HepG2 (cell line): ENCODE results near the gene COPZ1. TPM values are rescaled to one million over a fixed set of nuclear protein-coding genes. Genes with fewer than 3 reads are reported as not detected.

ENCODE experiments used
- ATAC-seq: fragments of 200-7000 bp; cut with Tn5 transposase; 3 replicates; pipeline ENCODE4 v1.9.1; 2020; ENCODE audit warnings: mild to moderate bottlenecking, moderate library complexity
- BruUV-seq: library from RNA; stranded (reverse); fragments of 400-500 nt; replicated peaks from 2 replicates; lab custom pipeline; 2021; lab: Mats Ljungman, UMichigan
- CTCF ChIA-PET: fragments of 300-600 bp; formaldehyde crosslinking; extraction: SDS; loops from one replicate; lab custom pipeline; 2021; ENCODE audit warnings: low total read pairs, inconsistent platforms, low intra/inter-chr PET ratio; lab: Yijun Ruan, JAX
- POLR2A ChIA-PET: fragments of 350-600 bp; sonication (Branson Sonifier 250); formaldehyde crosslinking; loops from one replicate; lab custom pipeline; 2020; ENCODE audit warnings: antibody characterized with exemption, inconsistent platforms; lab: Yijun Ruan, JAX
- DNase-seq: peaks from one replicate; pipeline ENCODE4 v3.0.0-alpha.2; 2015; ENCODE audit warnings: low spot score
- FAIRE-seq: peaks from 3 replicates; lab custom pipeline; 2011; peaks lifted over from hg19 to GRCh38; lab: Jason Lieb, UNC
- H2AFZ ChIP-seq: one replicate; pipeline ENCODE4 v1.6.1; 2011; ENCODE audit warnings: low read length, inconsistent platforms
- H3K27ac ChIP-seq: fragments of 300-600 bp; 3 replicates; pipeline ENCODE4 v1.8.0; 2011; ENCODE audit warnings: mixed run types, mild to moderate bottlenecking, mixed read lengths, low read length, inconsistent platforms; ENCODE audit not compliant: insufficient read depth; ENCODE audit errors: extremely low read length
- H3K27me3 ChIP-seq, 2 experiments: fragments of 200-600 bp in 1 of 2; 2 replicates in 1 of 2; 3 replicates in 1 of 2; pipeline versions ENCODE4 v1.6.0 to v1.8.0; 2011; ENCODE audit warnings: low read length in 2 of 2, mild to moderate bottlenecking in 2 of 2, moderate library complexity in 2 of 2, inconsistent platforms in 1 of 2; ENCODE audit not compliant: insufficient read depth in 2 of 2, control insufficient read depth in 1 of 2
- H3K36me3 ChIP-seq, 2 experiments: fragments of 200-600 bp in 1 of 2; replicated peaks in 1 of 2; 2 replicates in 1 of 2; 3 replicates in 1 of 2; pipeline versions ENCODE4 v1.5.1 to v1.8.0; 2011; ENCODE audit warnings: low read length in 2 of 2, inconsistent platforms in 1 of 2; ENCODE audit not compliant: insufficient read depth in 2 of 2, control insufficient read depth in 1 of 2
- H3K4me1 ChIP-seq: 2 replicates; pipeline ENCODE4 v1.5.1; 2012; ENCODE audit warnings: low read length, inconsistent platforms; ENCODE audit not compliant: insufficient read depth
- H3K4me2 ChIP-seq: 2 replicates; pipeline ENCODE4 v1.6.0; 2011; ENCODE audit warnings: low read depth, low read length, inconsistent platforms
- H3K4me3 ChIP-seq, 3 experiments: fragments of 200-600 bp in 1 of 3; sonication (generic), shearing (Covaris generic) in 1 of 3; replicated peaks in 1 of 3; 2 replicates each; pipeline ENCODE4 v1.5.1; 2011 to 2016; ENCODE audit warnings: low read length in 3 of 3, inconsistent platforms in 2 of 3, low read depth in 2 of 3, mild to moderate bottlenecking in 2 of 3, control low read depth in 1 of 3, mixed read lengths in 1 of 3; ENCODE audit not compliant: insufficient read depth in 1 of 3
- H3K79me2 ChIP-seq: one replicate; pipeline ENCODE4 v1.6.1; 2011; ENCODE audit warnings: low read length, inconsistent platforms; ENCODE audit not compliant: insufficient read depth
- H3K9ac ChIP-seq: 2 replicates; pipeline ENCODE4 v1.6.0; 2011; ENCODE audit warnings: mild to moderate bottlenecking, low read depth, low read length, inconsistent platforms; ENCODE audit not compliant: insufficient read depth
- H3K9me3 ChIP-seq: 2 replicates; pipeline ENCODE4 v1.5.1; 2012; ENCODE audit warnings: mild to moderate bottlenecking, low read length
- H4K20me1 ChIP-seq: 2 replicates; pipeline ENCODE4 v1.6.0; 2011; ENCODE audit warnings: inconsistent platforms, mild to moderate bottlenecking, low read length, moderate library complexity; ENCODE audit not compliant: insufficient read depth
- AGO2 ChIP-seq: fragments of 200-400 bp; formaldehyde crosslinking; optimal IDR thresholded peaks from 2 replicates; pipeline ENCODE3; 2017; ENCODE audit warnings: mild to moderate bottlenecking, low read depth, low read length, moderate library complexity
- DNMT3B ChIP-seq: conservative IDR thresholded peaks from 2 replicates; pipeline ENCODE4 v1.6.1; 2016; ENCODE audit warnings: missing biosample characterization, control low read depth
- HOXA5 ChIP-seq: sonication (generic); formaldehyde crosslinking; IDR thresholded peaks from 2 replicates; pipeline ENCODE4 v1.4.0; 2020; ENCODE audit warnings: missing genetic modification reagents
- IKZF4 ChIP-seq: sonication (generic); formaldehyde crosslinking; IDR thresholded peaks from 2 replicates; pipeline ENCODE4 v1.5.1; 2020; ENCODE audit warnings: borderline replicate concordance, mild to moderate bottlenecking, low read depth, missing genetic modification reagents; ENCODE audit errors: not compliant biosample characterization
- LRRFIP1 ChIP-seq: sonication (generic); formaldehyde crosslinking; conservative IDR thresholded peaks from 2 replicates; pipeline ENCODE4 v1.4.0; 2020; ENCODE audit warnings: missing genetic modification reagents
- PHF8 ChIP-seq: sonication (generic); formaldehyde crosslinking; IDR thresholded peaks from 2 replicates; pipeline ENCODE4 v1.5.0; 2020; ENCODE audit warnings: missing genetic modification reagents
- PPARG ChIP-seq: conservative IDR thresholded peaks from 2 replicates; pipeline ENCODE4 v1.6.1; 2016; ENCODE audit warnings: missing biosample characterization, missing genetic modification reagents
- RORA ChIP-seq: sonication (generic); formaldehyde crosslinking; IDR thresholded peaks from 2 replicates; pipeline ENCODE4 v1.5.0; 2020; ENCODE audit warnings: mild to moderate bottlenecking, missing genetic modification reagents, moderate library complexity
- TARDBP ChIP-seq: sonication (generic); formaldehyde crosslinking; IDR thresholded peaks from 2 replicates; pipeline ENCODE4 v1.8.0; 2022; ENCODE audit warnings: mild to moderate bottlenecking, missing genetic modification reagents
- ZNF143 ChIP-seq: sonication (generic); formaldehyde crosslinking; IDR thresholded peaks from 2 replicates; pipeline ENCODE4 v1.4.0; 2020; ENCODE audit warnings: missing genetic modification reagents
- ZNF205 ChIP-seq: IDR thresholded peaks from 2 replicates; pipeline ENCODE4 v1.6.1; 2018; ENCODE audit warnings: missing biosample characterization, missing genetic modification reagents
- ZNF570 ChIP-seq: sonication (generic); formaldehyde crosslinking; IDR thresholded peaks from 2 replicates; pipeline ENCODE4 v1.4.0; 2020; ENCODE audit warnings: mild to moderate bottlenecking, missing genetic modification reagents, borderline replicate concordance
- ZNF792 ChIP-seq: IDR thresholded peaks from 2 replicates; pipeline ENCODE4 v1.6.1; 2016
- ZNF878 ChIP-seq: sonication (generic); formaldehyde crosslinking; IDR thresholded peaks from 2 replicates; pipeline ENCODE4 v1.8.1; 2023; ENCODE audit warnings: mild to moderate bottlenecking, missing genetic modification reagents, moderate library complexity
- ZNF879 ChIP-seq: sonication (generic); formaldehyde crosslinking; IDR thresholded peaks from 2 replicates; pipeline ENCODE4 v1.8.1; 2023; ENCODE audit warnings: missing genetic modification reagents
- WGBS: methylation state at CpG from one replicate; pipeline ENCODE4 v1.1.6; 2017; ENCODE audit warnings: low lambda C conversion rate; 5-methylcytosine and 5-hydroxymethylcytosine counted together
- in situ Hi-C: cut with HindIII; loops from 2 replicates; pipeline ENCODE4 v1.10.0; 2017; ENCODE audit warnings: low pct_unique_long_range_greater_than_20kb; ENCODE audit not compliant: extremely low pct_ligation_motif_present
- intact Hi-C: fragments of 100-400 bp; cut with micrococcal nuclease; formaldehyde crosslinking; loops from one replicate; pipeline ENCODE4 v1.10.0; 2022; ENCODE audit not compliant: unreplicated experiment
- polyA plus RNA-seq, 8 experiments: library from polyadenylated mRNA; depleted of rRNA in 3 of 8; stranded (reverse) in 7 of 8; unstranded in 1 of 8; fragments of >200 nt; fragmentation: Illumina TruSeq in 4 of 8; extraction: Trizol in 4 of 8; gene quantifications; 2 replicates each; pipeline versions ENCODE4 v1.2.1 to v1.2.3, GENCODE V29; 2011 to 2016; ENCODE audit warnings: low read depth in 4 of 8, missing spikeins in 1 of 8, mixed read lengths in 1 of 8; ENCODE audit not compliant: insufficient read depth in 1 of 8
- total RNA-seq, 5 experiments: library from RNA; depleted of rRNA; stranded (reverse); fragments of >200 nt; fragmentation: Illumina TruSeq; extraction: Trizol; gene quantifications; 2 replicates each; pipeline ENCODE4 v1.2.3, GENCODE V29; 2016; ENCODE audit warnings: low read depth in 1 of 5

Gene COPZ1
- total and polyA plus RNA-seq, 2 of the 13 experiments (the other 11 are each of a cell fraction or from before 2014, with no cell fraction given): 125 to 184 TPM

GRCh38 chr12:54352022-54352531 is 27.1 kb downstream of the COPZ1 start:
- BruUV-seq: no TSS peak
- H3K4me2 ChIP-seq: no peak overlapping the region
- CTCF ChIA-PET: no interaction called here
- TF ChIP-seq PHF8 (CRISPR knock-in tag): no peak
- peak; percentile 52 for TF ChIP-seq AGO2
- TF ChIP-seq, all 625 proteins: peak for 1
- H4K20me1 ChIP-seq: no peaks in the 10 kb centered on the region
- H3K79me2 ChIP-seq: no peaks in the 10 kb centered on the region
- H3K27me3 ChIP-seq: no peaks in the 10 kb centered on the region
- no peak overlapping the region for H3K27ac ChIP-seq
- H3K9me3 ChIP-seq: no peaks in the 10 kb centered on the region
- H3K4me1 ChIP-seq: peaks cover 26% of the 10 kb centered on the region
- H3K9ac ChIP-seq: no peak overlapping the region
- H2AFZ ChIP-seq: no peak overlapping the region
- DNase-seq: no peak
- no peak for ATAC-seq
- in situ Hi-C loops (no loop called here), intact Hi-C loops (loop anchor here (2.0 kb wide), 1 partner anchor 23 kb away; no protein-coding TSS in a partner anchor)
- no peak overlapping the region for H3K4me3 ChIP-seq
- 96% methylated on average over 21 of the region's 21 CpGs for WGBS
- POLR2A ChIA-PET: interaction anchor here (1.0 to 2.4 kb wide), 2 partner anchors 27 to 72 kb away, joined by 3 to 10 read pairs; partner anchors contain the start of genes CBX5, COPZ1 and HNRNPA1
- peaks cover 20 to 39% of the 10 kb centered on the region in 2 experiments for H3K36me3 ChIP-seq
- no peak for FAIRE-seq

- WGBS: 57% methylated on average over 1 of the region's 1 CpG
- in situ Hi-C loops (no loop called here), intact Hi-C loops (loop anchor here (2.0 kb wide), 1 partner anchor 24 kb away; no protein-coding TSS in a partner anchor)
- ChIA-PET POLR2A (interaction anchor here (1.1 to 2.4 kb wide), 3 partner anchors 24 to 73 kb away, joined by 4 to 11 read pairs (median 10); partner anchors contain the start of genes CBX5, COPZ1 and HNRNPA1), CTCF (no interaction called here)
- no TSS peak for BruUV-seq
- H3K9me3 ChIP-seq: no peaks in the 10 kb centered on the region
- H2AFZ ChIP-seq: no peak overlapping the region
- no peaks in the 10 kb centered on the region for H3K79me2 ChIP-seq
- peak overlapping the region; percentile 10; the same call in 1 of the 2 replicates for H3K9ac ChIP-seq
- H3K4me3 ChIP-seq: no peak overlapping the region
- FAIRE-seq (peak; percentile 34), DNase-seq (no peak), ATAC-seq (peak; percentile 75)
- peaks cover 13 to 29% of the 10 kb centered on the region in 2 experiments for H3K36me3 ChIP-seq
- no peaks in the 10 kb centered on the region for H3K27me3 ChIP-seq
- peak overlapping the region; percentile 28 for H3K27ac ChIP-seq
- peak overlapping the region; percentile 23; the same call in 1 of the 2 replicates for H3K4me2 ChIP-seq
- H4K20me1 ChIP-seq: no peaks in the 10 kb centered on the region
- H3K4me1 ChIP-seq: peaks cover 37% of the 10 kb centered on the region
- no peak for TF ChIP-seq LRRFIP1 (CRISPR knock-in tag)
- TF ChIP-seq DNMT3B (CRISPR knock-in tag): no peak
- TF ChIP-seq PPARG (CRISPR knock-in tag): no peak
- TF ChIP-seq IKZF4 (CRISPR knock-in tag): no peak
- TF ChIP-seq HOXA5 (CRISPR knock-in tag): no peak
- TF ChIP-seq ZNF879 (CRISPR knock-in tag): no peak
- no peak for TF ChIP-seq ZNF878 (CRISPR knock-in tag)
- TF ChIP-seq RORA: no peak
- no peak for TF ChIP-seq TARDBP (CRISPR knock-in tag)
- TF ChIP-seq ZNF143 (CRISPR knock-in tag): 0 out of 2 replicates have a peak, but pooled peaks have one; percentile 18
- TF ChIP-seq ZNF570: no peak
- TF ChIP-seq ZNF792 (CRISPR knock-in tag): no peak
- no peak for TF ChIP-seq ZNF205
Observed at GRCh38 chr12:54352891-54353874, 28.3 kb downstream of the COPZ1 start.
